Measurements from ENCODE around the gene USP17L24.
"Not testable (repeated sequence)": the region's sequence is repeated elsewhere in the genome, so short reads cannot be mapped to it uniquely, and the experiment has no call there.

Gene USP17L24, protein sequence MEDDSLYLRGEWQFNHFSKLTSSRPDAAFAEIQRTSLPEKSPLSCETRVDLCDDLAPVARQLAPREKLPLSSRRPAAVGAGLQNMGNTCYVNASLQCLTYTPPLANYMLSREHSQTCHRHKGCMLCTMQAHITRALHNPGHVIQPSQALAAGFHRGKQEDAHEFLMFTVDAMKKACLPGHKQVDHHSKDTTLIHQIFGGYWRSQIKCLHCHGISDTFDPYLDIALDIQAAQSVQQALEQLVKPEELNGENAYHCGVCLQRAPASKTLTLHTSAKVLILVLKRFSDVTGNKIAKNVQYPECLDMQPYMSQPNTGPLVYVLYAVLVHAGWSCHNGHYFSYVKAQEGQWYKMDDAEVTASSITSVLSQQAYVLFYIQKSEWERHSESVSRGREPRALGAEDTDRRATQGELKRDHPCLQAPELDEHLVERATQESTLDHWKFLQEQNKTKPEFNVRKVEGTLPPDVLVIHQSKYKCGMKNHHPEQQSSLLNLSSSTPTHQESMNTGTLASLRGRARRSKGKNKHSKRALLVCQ

DNA sequence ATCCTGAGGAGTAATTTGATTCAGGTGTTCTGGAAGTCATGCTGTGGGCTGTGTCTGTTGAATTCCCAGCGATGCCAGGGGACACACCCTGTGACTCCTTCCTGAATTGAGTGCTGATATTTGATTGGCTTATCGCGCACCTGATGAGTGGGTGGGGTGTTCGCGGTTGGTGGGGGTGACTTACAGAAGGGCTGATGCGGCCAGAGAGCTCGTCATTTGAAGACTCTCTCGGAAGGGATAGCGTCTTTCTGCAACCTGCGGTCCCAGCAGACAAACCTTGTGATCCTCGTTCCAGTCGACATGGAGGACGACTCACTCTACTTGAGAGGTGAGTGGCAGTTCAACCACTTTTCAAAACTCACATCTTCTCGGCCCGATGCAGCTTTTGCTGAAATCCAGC, at the start of gene USP17L24:
USP17L24 (plus strand) TSS at position 301 of the 400 bp plus-strand sequence; CDS start at position 301, 0 bp downstream.
- not testable (repeated sequence) for DNase-seq

DNA sequence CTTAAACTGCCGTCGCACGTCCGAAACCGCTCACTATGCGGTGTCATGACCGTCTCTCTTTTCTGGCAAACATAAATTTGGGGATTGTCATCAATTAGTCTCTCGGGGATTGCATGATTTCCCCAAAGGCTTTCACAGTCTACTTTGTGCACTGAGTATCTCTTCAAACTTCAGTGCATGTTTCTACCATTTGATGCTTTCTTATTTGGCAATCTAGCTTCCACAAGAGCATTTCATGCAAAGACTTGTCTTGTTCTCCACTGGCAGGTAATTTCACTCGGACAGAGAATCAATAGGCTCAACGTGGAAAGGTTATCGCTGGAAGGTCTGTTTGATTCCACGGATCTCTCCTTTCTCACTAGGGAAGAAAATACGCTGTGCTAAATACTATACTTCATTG, 774 bp upstream of the USP17L24 start:
- not testable (repeated sequence) for DNase-seq

DNA sequence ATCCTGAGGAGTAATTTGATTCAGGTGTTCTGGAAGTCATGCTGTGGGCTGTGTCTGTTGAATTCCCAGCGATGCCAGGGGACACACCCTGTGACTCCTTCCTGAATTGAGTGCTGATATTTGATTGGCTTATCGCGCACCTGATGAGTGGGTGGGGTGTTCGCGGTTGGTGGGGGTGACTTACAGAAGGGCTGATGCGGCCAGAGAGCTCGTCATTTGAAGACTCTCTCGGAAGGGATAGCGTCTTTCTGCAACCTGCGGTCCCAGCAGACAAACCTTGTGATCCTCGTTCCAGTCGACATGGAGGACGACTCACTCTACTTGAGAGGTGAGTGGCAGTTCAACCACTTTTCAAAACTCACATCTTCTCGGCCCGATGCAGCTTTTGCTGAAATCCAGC, 4.6 kb downstream of the USP17L24 start, which contains the start of gene USP17L25:
USP17L25 (plus strand) TSS at position 301 of the 400 bp plus-strand sequence; CDS start at position 301, 0 bp downstream.
- DNase-seq = not testable (repeated sequence)

DNA sequence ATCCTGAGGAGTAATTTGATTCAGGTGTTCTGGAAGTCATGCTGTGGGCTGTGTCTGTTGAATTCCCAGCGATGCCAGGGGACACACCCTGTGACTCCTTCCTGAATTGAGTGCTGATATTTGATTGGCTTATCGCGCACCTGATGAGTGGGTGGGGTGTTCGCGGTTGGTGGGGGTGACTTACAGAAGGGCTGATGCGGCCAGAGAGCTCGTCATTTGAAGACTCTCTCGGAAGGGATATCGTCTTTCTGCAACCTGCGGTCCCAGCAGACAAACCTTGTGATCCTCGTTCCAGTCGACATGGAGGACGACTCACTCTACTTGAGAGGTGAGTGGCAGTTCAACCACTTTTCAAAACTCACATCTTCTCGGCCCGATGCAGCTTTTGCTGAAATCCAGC, 9.4 kb downstream of the USP17L24 start, which contains the start of gene USP17L26:
USP17L26 (plus strand) TSS at position 301 of the 400 bp plus-strand sequence; CDS start at position 301, 0 bp downstream.
- DNase-seq = not testable (repeated sequence)

DNA sequence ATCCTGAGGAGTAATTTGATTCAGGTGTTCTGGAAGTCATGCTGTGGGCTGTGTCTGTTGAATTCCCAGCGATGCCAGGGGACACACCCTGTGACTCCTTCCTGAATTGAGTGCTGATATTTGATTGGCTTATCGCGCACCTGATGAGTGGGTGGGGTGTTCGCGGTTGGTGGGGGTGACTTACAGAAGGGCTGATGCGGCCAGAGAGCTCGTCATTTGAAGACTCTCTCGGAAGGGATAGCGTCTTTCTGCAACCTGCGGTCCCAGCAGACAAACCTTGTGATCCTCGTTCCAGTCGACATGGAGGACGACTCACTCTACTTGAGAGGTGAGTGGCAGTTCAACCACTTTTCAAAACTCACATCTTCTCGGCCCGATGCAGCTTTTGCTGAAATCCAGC, 14.1 kb downstream of the USP17L24 start, which contains the start of gene USP17L5:
USP17L5 (plus strand) TSS at position 301 of the 400 bp plus-strand sequence; CDS start at position 301, 0 bp downstream.
- DNase-seq = not testable (repeated sequence)

DNA sequence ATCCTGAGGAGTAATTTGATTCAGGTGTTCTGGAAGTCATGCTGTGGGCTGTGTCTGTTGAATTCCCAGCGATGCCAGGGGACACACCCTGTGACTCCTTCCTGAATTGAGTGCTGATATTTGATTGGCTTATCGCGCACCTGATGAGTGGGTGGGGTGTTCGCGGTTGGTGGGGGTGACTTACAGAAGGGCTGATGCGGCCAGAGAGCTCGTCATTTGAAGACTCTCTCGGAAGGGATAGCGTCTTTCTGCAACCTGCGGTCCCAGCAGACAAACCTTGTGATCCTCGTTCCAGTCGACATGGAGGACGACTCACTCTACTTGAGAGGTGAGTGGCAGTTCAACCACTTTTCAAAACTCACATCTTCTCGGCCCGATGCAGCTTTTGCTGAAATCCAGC, 18.9 kb downstream of the USP17L24 start, which contains the start of gene USP17L27:
USP17L27 (plus strand) TSS at position 301 of the 400 bp plus-strand sequence; CDS start at position 301, 0 bp downstream.
- not testable (repeated sequence) for DNase-seq

DNA sequence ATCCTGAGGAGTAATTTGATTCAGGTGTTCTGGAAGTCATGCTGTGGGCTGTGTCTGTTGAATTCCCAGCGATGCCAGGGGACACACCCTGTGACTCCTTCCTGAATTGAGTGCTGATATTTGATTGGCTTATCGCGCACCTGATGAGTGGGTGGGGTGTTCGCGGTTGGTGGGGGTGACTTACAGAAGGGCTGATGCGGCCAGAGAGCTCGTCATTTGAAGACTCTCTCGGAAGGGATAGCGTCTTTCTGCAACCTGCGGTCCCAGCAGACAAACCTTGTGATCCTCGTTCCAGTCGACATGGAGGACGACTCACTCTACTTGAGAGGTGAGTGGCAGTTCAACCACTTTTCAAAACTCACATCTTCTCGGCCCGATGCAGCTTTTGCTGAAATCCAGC, 23.6 kb downstream of the USP17L24 start, which contains the start of gene USP17L28:
USP17L28 (plus strand) TSS at position 301 of the 400 bp plus-strand sequence; CDS start at position 301, 0 bp downstream.
- DNase-seq = not testable (repeated sequence)

DNA sequence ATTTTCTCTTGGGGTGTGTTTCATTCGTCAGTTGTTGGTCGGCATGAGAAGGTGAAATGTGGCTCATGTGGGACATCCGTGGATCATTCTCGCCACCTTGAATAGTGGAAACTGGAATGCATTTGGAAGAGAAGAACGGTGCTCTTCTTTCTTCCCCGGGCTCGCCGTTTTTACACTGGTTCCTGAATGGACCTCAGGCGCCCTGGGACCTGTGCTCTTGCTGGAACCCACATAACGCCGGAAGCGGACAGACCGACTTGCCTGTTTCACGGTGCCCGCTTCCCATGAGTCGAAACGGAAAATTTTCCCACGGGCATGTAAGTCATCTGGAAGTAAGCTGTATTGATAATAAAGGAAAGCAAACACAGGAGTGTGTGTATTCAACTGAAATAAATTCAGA, 25.9 kb downstream of the USP17L24 start:
- DNase-seq = not testable (repeated sequence)

DNA sequence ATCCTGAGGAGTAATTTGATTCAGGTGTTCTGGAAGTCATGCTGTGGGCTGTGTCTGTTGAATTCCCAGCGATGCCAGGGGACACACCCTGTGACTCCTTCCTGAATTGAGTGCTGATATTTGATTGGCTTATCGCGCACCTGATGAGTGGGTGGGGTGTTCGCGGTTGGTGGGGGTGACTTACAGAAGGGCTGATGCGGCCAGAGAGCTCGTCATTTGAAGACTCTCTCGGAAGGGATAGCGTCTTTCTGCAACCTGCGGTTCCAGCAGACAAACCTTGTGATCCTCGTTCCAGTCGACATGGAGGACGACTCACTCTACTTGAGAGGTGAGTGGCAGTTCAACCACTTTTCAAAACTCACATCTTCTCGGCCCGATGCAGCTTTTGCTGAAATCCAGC, 28.4 kb downstream of the USP17L24 start, which contains the start of gene USP17L29:
USP17L29 (plus strand) TSS at position 301 of the 400 bp plus-strand sequence; CDS start at position 301, 0 bp downstream.
- not testable (repeated sequence) for DNase-seq

DNA sequence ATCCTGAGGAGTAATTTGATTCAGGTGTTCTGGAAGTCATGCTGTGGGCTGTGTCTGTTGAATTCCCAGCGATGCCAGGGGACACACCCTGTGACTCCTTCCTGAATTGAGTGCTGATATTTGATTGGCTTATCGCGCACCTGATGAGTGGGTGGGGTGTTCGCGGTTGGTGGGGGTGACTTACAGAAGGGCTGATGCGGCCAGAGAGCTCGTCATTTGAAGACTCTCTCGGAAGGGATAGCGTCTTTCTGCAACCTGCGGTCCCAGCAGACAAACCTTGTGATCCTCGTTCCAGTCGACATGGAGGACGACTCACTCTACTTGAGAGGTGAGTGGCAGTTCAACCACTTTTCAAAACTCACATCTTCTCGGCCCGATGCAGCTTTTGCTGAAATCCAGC, 37.9 kb downstream of the USP17L24 start, which contains the start of gene USP17L30:
USP17L30 (plus strand) TSS at position 301 of the 400 bp plus-strand sequence; CDS start at position 301, 0 bp downstream.
- not testable (repeated sequence) for DNase-seq

Measured in MV-4-11 (cell line).